ENCODE data around the gene GREB1L. TPM values are rescaled to one million over a fixed set of nuclear protein-coding genes. Genes with fewer than 3 reads are reported as not detected.
"Not testable (repeated sequence)": the region's sequence is repeated elsewhere in the genome, so short reads cannot be mapped to it uniquely, and the experiment has no call there.

The GREB1L gene
- total RNA-seq, 2 experiments from 2014 or later, result not detected

DNA sequence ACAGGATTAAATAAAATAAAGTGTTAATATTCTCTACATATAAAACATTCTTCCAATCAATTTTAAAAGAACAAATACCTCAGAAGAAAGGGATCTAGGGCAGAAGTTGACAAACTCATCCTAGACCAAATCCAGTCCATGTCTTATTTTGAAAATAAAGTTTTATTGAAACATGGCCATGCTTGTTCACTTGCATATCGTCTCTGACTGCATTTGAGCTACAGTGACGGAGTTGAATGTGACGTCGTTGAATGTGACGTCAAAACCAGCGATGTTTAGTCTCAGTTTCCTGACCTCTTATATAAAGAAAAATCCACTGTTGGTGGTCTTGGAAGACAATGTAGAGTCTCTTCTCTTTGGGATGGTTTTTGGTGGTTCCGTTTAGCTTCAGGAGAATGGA lies 33.6 kb downstream of the GREB1L start:
- Histone ChIP-seq H3K36me3 (ENCODE audit: insufficient read depth, low read length) (no peaks in the 10 kb centered on the region), H3K4me1 (ENCODE audit: insufficient read depth, low read length, poor library complexity, severe bottlenecking) (no peaks in the 10 kb centered on the region), H3K9me2 (ENCODE audit: insufficient read depth, low read length) (no peaks in the 10 kb centered on the region), H3K4me3 (ENCODE audit: low read depth, low read length, poor library complexity, severe bottlenecking) (no peak overlapping the region), H2AFZ (ENCODE audit: low read length) (no peak overlapping the region), H3K9me3 (ENCODE audit: low read length) (no peaks in the 10 kb centered on the region), H4K20me1 (ENCODE audit: insufficient read depth, low read length) (no peaks in the 10 kb centered on the region), H3K79me2 (ENCODE audit: insufficient read depth, low read depth, low read length) (no peaks in the 10 kb centered on the region), H3K4me2 (ENCODE audit: low read length) (no peak overlapping the region), H3K27ac (ENCODE audit: low read depth, low read length, poor library complexity, severe bottlenecking) (no peak overlapping the region)
- no TSS peak for BruUV-seq (replicated peaks)
- TF ChIP-seq EZH2phosphoT487 (IDR thresholded peaks at IDR 0.05; ENCODE audit: borderline replicate concordance, low read depth, low read length), result no peak
- TF ChIP-seq, protein P1, sequence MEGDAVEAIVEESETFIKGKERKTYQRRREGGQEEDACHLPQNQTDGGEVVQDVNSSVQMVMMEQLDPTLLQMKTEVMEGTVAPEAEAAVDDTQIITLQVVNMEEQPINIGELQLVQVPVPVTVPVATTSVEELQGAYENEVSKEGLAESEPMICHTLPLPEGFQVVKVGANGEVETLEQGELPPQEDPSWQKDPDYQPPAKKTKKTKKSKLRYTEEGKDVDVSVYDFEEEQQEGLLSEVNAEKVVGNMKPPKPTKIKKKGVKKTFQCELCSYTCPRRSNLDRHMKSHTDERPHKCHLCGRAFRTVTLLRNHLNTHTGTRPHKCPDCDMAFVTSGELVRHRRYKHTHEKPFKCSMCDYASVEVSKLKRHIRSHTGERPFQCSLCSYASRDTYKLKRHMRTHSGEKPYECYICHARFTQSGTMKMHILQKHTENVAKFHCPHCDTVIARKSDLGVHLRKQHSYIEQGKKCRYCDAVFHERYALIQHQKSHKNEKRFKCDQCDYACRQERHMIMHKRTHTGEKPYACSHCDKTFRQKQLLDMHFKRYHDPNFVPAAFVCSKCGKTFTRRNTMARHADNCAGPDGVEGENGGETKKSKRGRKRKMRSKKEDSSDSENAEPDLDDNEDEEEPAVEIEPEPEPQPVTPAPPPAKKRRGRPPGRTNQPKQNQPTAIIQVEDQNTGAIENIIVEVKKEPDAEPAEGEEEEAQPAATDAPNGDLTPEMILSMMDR (conservative IDR thresholded peaks at IDR 0.05; ENCODE audit: low read length), result no peak
- no peak for DNase-seq (ENCODE audit: low spot score)
- CTCF ChIA-PET (ENCODE audit: unreplicated experiment), result no interaction called here
- POLR2A ChIA-PET, result interaction anchor here (0.6 kb wide), 1 partner anchor 254 kb away, joined by 3 read pairs; no protein-coding TSS in a partner anchor
- intact Hi-C loops (cut with micrococcal nuclease; ENCODE audit: unreplicated experiment), result no loop called here

DNA sequence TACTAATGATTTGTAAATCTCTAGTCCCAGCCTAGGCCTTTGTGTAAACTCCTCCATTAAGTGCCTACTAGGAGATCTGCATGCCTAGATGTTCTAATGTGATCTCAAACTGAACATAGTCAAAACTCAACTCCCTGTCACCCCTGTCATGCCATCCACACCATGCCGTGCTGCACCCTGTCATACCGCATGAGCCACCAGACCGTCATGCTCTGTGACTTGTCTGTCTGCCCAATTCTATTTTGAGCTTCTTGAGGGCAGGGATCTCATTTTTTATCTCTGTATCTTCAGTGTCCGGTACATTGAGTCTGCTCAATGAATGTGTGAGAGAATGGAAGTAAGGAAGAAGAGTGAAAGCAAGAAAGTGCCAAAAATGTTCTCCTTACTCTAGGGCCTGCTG lies 35.5 kb downstream of the GREB1L start:
- Histone ChIP-seq H3K9me3 (ENCODE audit: low read length) (no peaks in the 10 kb centered on the region), H3K4me1 (ENCODE audit: insufficient read depth, low read length, poor library complexity, severe bottlenecking) (no peaks in the 10 kb centered on the region), H2AFZ (ENCODE audit: low read length) (no peak overlapping the region), H3K9me2 (ENCODE audit: insufficient read depth, low read length) (no peaks in the 10 kb centered on the region), H3K27ac (ENCODE audit: low read depth, low read length, poor library complexity, severe bottlenecking) (no peak overlapping the region), H4K20me1 (ENCODE audit: insufficient read depth, low read length) (no peaks in the 10 kb centered on the region), H3K36me3 (ENCODE audit: insufficient read depth, low read length) (no peaks in the 10 kb centered on the region), H3K79me2 (ENCODE audit: insufficient read depth, low read depth, low read length) (no peaks in the 10 kb centered on the region), H3K4me3 (ENCODE audit: low read depth, low read length, poor library complexity, severe bottlenecking) (no peak overlapping the region), H3K4me2 (ENCODE audit: low read length) (no peak overlapping the region)
- TF ChIP-seq, protein P1 (conservative IDR thresholded peaks at IDR 0.05; ENCODE audit: low read length), result no peak
- TF ChIP-seq EZH2phosphoT487 (IDR thresholded peaks at IDR 0.05; ENCODE audit: borderline replicate concordance, low read depth, low read length), result no peak
- intact Hi-C loops (cut with micrococcal nuclease; ENCODE audit: unreplicated experiment), result no loop called here
- BruUV-seq (replicated peaks), result no TSS peak
- ChIA-PET POLR2A (no interaction called here), CTCF (ENCODE audit: unreplicated experiment) (no interaction called here)
- no peak for DNase-seq (ENCODE audit: low spot score)

DNA sequence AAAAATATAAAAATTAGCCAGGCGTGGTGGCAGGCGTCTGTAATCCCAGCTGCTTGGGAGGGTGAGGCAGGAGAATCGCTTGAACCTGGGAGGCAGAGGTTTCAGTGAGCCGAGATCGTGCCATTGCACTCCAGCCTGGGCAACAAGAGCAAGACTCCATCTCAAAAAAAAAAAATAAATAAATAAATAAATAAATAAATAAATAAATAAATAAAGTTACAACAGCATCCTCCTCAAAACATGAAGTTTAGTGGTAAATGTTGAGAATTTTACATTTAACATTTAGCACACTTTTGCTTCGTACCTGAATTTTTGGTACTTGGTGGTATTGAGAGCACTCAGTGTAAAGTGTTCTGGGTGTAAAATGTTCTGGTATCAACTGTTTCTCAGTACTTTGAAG lies 36.2 kb downstream of the GREB1L start:
- BruUV-seq (replicated peaks); H3K4me1 ChIP-seq (ENCODE audit: insufficient read depth, low read length, poor library complexity, severe bottlenecking); H3K36me3 ChIP-seq (ENCODE audit: insufficient read depth, low read length); H3K4me2 ChIP-seq (ENCODE audit: low read length); intact Hi-C loops (cut with micrococcal nuclease; ENCODE audit: unreplicated experiment); H3K27ac ChIP-seq (ENCODE audit: low read depth, low read length, poor library complexity, severe bottlenecking); H2AFZ ChIP-seq (ENCODE audit: low read length); CTCF ChIA-PET (ENCODE audit: unreplicated experiment); DNase-seq (ENCODE audit: low spot score); H3K4me3 ChIP-seq (ENCODE audit: low read depth, low read length, poor library complexity, severe bottlenecking); H3K9me2 ChIP-seq (ENCODE audit: insufficient read depth, low read length); H3K9me3 ChIP-seq (ENCODE audit: low read length); POLR2A ChIA-PET; H4K20me1 ChIP-seq (ENCODE audit: insufficient read depth, low read length); H3K79me2 ChIP-seq (ENCODE audit: insufficient read depth, low read depth, low read length): not testable (repeated sequence)
